Measurements from ENCODE around the gene DSTN. TPM values are rescaled to one million over a fixed set of nuclear protein-coding genes. Genes with fewer than 3 reads are reported as not detected.

Gene DSTN
- total RNA-seq, 4 donors from 2014 or later = 280 to 589 (median 373) TPM

GRCh38 chr20:17605131-17605660 is 35.3 kb downstream of the DSTN start:
- H3K4me3 ChIP-seq = no peak overlapping the region
- H3K36me3 ChIP-seq = peaks cover 0 to 10% (median 0%) of the 10 kb centered on the region in 4 donors
- WGBS, 2 donors (ENCODE audit: low coverage in 1 of 2) = 47 to 51% methylated on average over 5 of the region's 5 CpGs
- H3K4me1 ChIP-seq = peaks cover 42 to 77% (median 62%) of the 10 kb centered on the region in 4 donors
- in situ Hi-C loops (cut with MboI; ENCODE audit: low pct_ligation_motif_present in 1 of 4, low pct_unique_long_range_greater_than_20kb in 1 of 4, low sequenced_read_pairs in 3 of 4) (no loop called here), intact Hi-C loops (cut with DNase I; ENCODE audit: low total_unique reads) (no loop called here)
- peak overlapping the region; percentile 62 to 75 (median 71) for H3K27ac ChIP-seq
- TF ChIP-seq CTCF (IDR thresholded peaks at IDR 0.05) = no peak
- no peak for TF ChIP-seq POLR2A (IDR thresholded peaks at IDR 0.05)
- TF ChIP-seq EP300 (IDR thresholded peaks at IDR 0.05; ENCODE audit: low read depth) = no peak
- peak in 2 of 3 donors; percentile 31 for TF ChIP-seq POLR2AphosphoS5 (IDR thresholded peaks at IDR 0.05)
- H3K9me3 ChIP-seq = no peaks in the 10 kb centered on the region
- H3K27me3 ChIP-seq = no peaks in the 10 kb centered on the region
- no peak for DNase-seq

DNA sequence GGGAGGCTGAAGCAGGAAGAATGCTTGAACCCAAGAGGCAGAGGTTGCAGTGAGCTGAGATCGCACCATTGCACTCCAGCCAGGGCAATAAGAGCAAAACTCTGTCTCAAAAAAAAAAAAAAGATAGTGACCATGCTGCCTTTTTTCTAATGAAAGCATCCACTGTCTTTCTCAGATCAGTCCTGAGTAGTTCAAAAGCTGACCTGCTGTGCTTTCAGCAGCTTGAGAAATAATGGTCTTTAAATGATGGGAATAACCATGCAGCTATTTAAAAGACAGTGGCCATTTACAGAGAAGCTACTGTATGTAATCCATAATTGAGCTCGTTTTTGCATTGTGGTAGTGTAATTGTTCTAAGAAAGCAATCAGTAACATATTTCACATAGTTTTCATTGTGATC is 36.1 kb downstream of the DSTN start:
- peak overlapping the region; percentile 62 to 75 (median 71) for H3K27ac ChIP-seq
- in situ Hi-C loops (cut with MboI; ENCODE audit: low pct_ligation_motif_present in 1 of 4, low pct_unique_long_range_greater_than_20kb in 1 of 4, low sequenced_read_pairs in 3 of 4) = no loop called here
- TF ChIP-seq EP300 (IDR thresholded peaks at IDR 0.05; ENCODE audit: low read depth) (no peak), POLR2A (IDR thresholded peaks at IDR 0.05) (no peak)
- WGBS, 2 donors (ENCODE audit: low coverage in 1 of 2) = 53 to 77% methylated on average over 2 of the region's 2 CpGs
- intact Hi-C loops (cut with DNase I; ENCODE audit: low total_unique reads) = no loop called here
- H3K36me3 ChIP-seq = peaks cover 0 to 10% (median 0%) of the 10 kb centered on the region in 4 donors
- no peaks in the 10 kb centered on the region for H3K27me3 ChIP-seq
- DNase-seq = no peak
- peaks cover 44 to 77% (median 69%) of the 10 kb centered on the region in 4 donors for H3K4me1 ChIP-seq
- no peak overlapping the region for H3K4me3 ChIP-seq
- no peaks in the 10 kb centered on the region for H3K9me3 ChIP-seq

- Histone ChIP-seq H3K27ac (peak overlapping the region; percentile 61 to 86 (median 82)), H3K4me3 (no peak overlapping the region), H3K9me3 (no peaks in the 10 kb centered on the region), H3K4me1 (peaks cover 46 to 76% (median 70%) of the 10 kb centered on the region in 4 donors), H3K27me3 (no peaks in the 10 kb centered on the region), H3K36me3 (peaks cover 0 to 4% (median 0%) of the 10 kb centered on the region in 4 donors)
- 84 to 96% methylated on average over 3 of the region's 3 CpGs for WGBS, 2 donors (ENCODE audit: low coverage in 1 of 2)
- in situ Hi-C loops (cut with MboI; ENCODE audit: low pct_ligation_motif_present in 1 of 4, low pct_unique_long_range_greater_than_20kb in 1 of 4, low sequenced_read_pairs in 3 of 4) (no loop called here), intact Hi-C loops (cut with DNase I; ENCODE audit: low total_unique reads) (no loop called here)
- TF ChIP-seq POLR2AphosphoS5 (IDR thresholded peaks at IDR 0.05) (peak in 1 of 3 donors; percentile 20), POLR2A (IDR thresholded peaks at IDR 0.05) (no peak)
- no peak for DNase-seq
Measured at GRCh38 chr20:17608701-17609497, 39.0 kb downstream of the DSTN start.

DNA sequence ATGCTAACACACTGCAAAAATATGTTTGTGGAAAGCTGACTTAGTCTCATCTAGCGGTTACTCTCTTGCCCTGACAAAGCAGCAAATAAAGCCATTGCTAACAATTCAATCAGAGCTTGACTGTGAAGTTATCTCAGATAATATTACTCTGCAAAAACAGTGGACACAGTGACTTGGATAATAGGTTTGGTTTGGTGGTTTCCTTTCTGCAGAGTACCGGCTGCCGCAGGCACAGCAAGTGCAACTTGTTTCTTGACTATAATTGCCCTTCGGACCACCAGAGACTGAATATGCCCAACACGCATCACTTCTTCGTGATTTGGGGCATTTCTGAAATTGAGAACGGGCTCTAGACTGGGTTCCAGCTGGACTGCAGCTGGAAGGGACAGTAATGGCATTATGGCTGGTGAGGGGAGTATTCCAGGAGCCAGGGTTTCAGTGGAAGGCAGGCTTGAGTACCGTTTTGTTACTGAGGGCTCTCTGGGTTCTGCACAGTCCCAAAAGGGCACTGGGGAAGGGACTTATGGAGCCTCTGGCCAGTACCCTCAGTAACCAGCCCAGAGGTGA is 40.0 kb downstream of the DSTN start:
- peaks cover 41 to 76% (median 68%) of the 10 kb centered on the region in 4 donors for H3K4me1 ChIP-seq
- in situ Hi-C loops (cut with MboI; ENCODE audit: low pct_ligation_motif_present in 1 of 4, low pct_unique_long_range_greater_than_20kb in 1 of 4, low sequenced_read_pairs in 3 of 4) = no loop called here
- 73 to 80% methylated on average over 1 to 8 of the region's 8 CpGs for WGBS, 2 donors (ENCODE audit: low coverage in 1 of 2)
- H3K27ac ChIP-seq = peak overlapping the region; percentile 61 to 86 (median 82)
- no peaks in the 10 kb centered on the region for H3K27me3 ChIP-seq
- intact Hi-C loops (cut with DNase I; ENCODE audit: low total_unique reads) = loop anchor here (5.0 kb wide), 1 partner anchor 38 kb away; the partner anchor contains the start of gene DSTN
- DNase-seq = no peak
- peaks cover 0 to 4% (median under 1%) of the 10 kb centered on the region in 4 donors for H3K36me3 ChIP-seq
- TF ChIP-seq CTCF (IDR thresholded peaks at IDR 0.05) (no peak), EP300 (IDR thresholded peaks at IDR 0.05; ENCODE audit: low read depth) (no peak), POLR2AphosphoS5 (IDR thresholded peaks at IDR 0.05) (no peak)
- no peak overlapping the region for H3K4me3 ChIP-seq
- no peaks in the 10 kb centered on the region for H3K9me3 ChIP-seq

Measured in transverse colon (tissue), 4 donors.